ENCODE results near the gene IL36A. TPM values are rescaled to one million over a fixed set of nuclear protein-coding genes. Genes with fewer than 3 reads are reported as not detected.

The IL36A gene
- total and polyA plus RNA-seq, 9 of the 15 experiments (the other 6 are each of a cell fraction or from before 2014, with no cell fraction given): not detected

- H3K4me1 ChIP-seq (replicated peaks in 1 of 2; ENCODE audit: control insufficient read depth in 2 of 2, insufficient read depth in 2 of 2, low read length in 2 of 2): peaks cover 0 to 7% of the 10 kb centered on the region in 2 experiments; a peak in 1 of 5 replicates
- ChIA-PET POLR2A (interaction anchor here (0.8 to 1.4 kb wide), 2 partner anchors 13 to 47 kb away, joined by 3 to 4 read pairs; partner anchors contain the start of gene IL36RN), CTCF (ENCODE audit: low intra/inter-chr PET ratio) (no interaction called here)
- DNase-seq (ENCODE audit: extremely low read depth in 1 of 4, low spot score in 3 of 4) (no peak), ATAC-seq (no peak), FAIRE-seq (no peak)
- H2AFZ ChIP-seq (ENCODE audit: low read depth, low read length): no peak overlapping the region
- H3K79me2 ChIP-seq (ENCODE audit: control insufficient read depth, insufficient read depth, low read length): no peaks in the 10 kb centered on the region
- H3K4me2 ChIP-seq (ENCODE audit: insufficient read depth, low read length): no peak overlapping the region
- no peak overlapping the region for H3K27ac ChIP-seq (ENCODE audit: extremely low read depth, low read depth, low read length)
- TF ChIP-seq POLR3A (IDR thresholded peaks at IDR 0.05; ENCODE audit: borderline replicate concordance, extremely low read depth, insufficient read depth, insufficient read length) (no peak), ZNF274 (IDR thresholded peaks at IDR 0.05; ENCODE audit: borderline replicate concordance, low read depth, low read length) (no peak), FIP1L1 (IDR thresholded peaks at IDR 0.05; ENCODE audit: low read depth, low read length, poor library complexity, severe bottlenecking) (no peak), ZNF507 (tag; conservative IDR thresholded peaks at IDR 0.05) (no peak), EGR1 (conservative IDR thresholded peaks at IDR 0.05) (no peak), USF2 (CRISPR knock-in tag; IDR thresholded peaks at IDR 0.05) (no peak), ZNF696 (CRISPR knock-in tag; conservative IDR thresholded peaks at IDR 0.05) (no peak), HBP1 (CRISPR knock-in tag; IDR thresholded peaks at IDR 0.05) (no peak), ZBTB33 (CRISPR knock-in tag; IDR thresholded peaks at IDR 0.05) (no peak), MEIS2 (IDR thresholded peaks at IDR 0.05; ENCODE audit: partially characterized antibody) (no peak), TEAD1 (CRISPR knock-in tag; IDR thresholded peaks at IDR 0.05) (no peak), ZNF124 (CRISPR knock-in tag; IDR thresholded peaks at IDR 0.05) (no peak)
- no peaks in the 10 kb centered on the region for H3K9me1 ChIP-seq (ENCODE audit: control insufficient read depth, insufficient read depth, low read length)
- H3K4me3 ChIP-seq: no peak overlapping the region
- in situ Hi-C loops (cut with MboI) (no loop called here), intact Hi-C loops (cut with micrococcal nuclease) (no loop called here)
- H4K20me1 ChIP-seq (replicated peaks; ENCODE audit: control insufficient read depth, insufficient read depth, low read length): no peaks in the 10 kb centered on the region
- 56% methylated on average over 5 of the region's 5 CpGs for WGBS (ENCODE audit: insufficient coverage, low coverage, missing lambda C conversion rate)
- no peaks in the 10 kb centered on the region for H3K9me3 ChIP-seq (replicated peaks; ENCODE audit: control insufficient read depth, insufficient read depth, low read depth, low read length)
- peaks cover 0 to 9% of the 10 kb centered on the region in 2 experiments; a peak in 1 of 5 replicates for H3K27me3 ChIP-seq (ENCODE audit: control insufficient read depth in 2 of 2, insufficient read depth in 2 of 2, low read length in 2 of 2)
- no TSS peak for BruUV-seq (replicated peaks)
- no peaks in the 10 kb centered on the region for H3K36me3 ChIP-seq (ENCODE audit: control insufficient read depth, insufficient read depth, low read length)
- no peak overlapping the region for H3K9ac ChIP-seq (ENCODE audit: insufficient read depth in 1 of 2, low read depth in 2 of 2, low read length in 2 of 2)
These were observed 41.2 kb downstream of the IL36A start for GRCh38 chr2:113046465-113046864.
